Lung (tissue), 12 donors: ENCODE data around the gene SYT1. TPM values are rescaled to one million over a fixed set of nuclear protein-coding genes. Genes with fewer than 3 reads are reported as not detected.

Experiments
- ATAC-seq: fragments of 200-7000 bp; cut with Tn5 transposase; one replicate; pipeline ENCODE4 v1.9.1; 2020; ENCODE audit warnings: moderate number of reproducible peaks; ENCODE audit not compliant: insufficient read depth, low FRiP score
- DNase-seq, 3 donors: peaks; one replicate each; pipeline ENCODE4 v3.0.0-alpha.2; 2013 to 2017
- H3K27ac ChIP-seq, 2 donors: one replicate each; pipeline ENCODE4 v1.5.1; 2013; ENCODE audit warnings: mild to moderate bottlenecking in 2 of 2, moderate library complexity in 2 of 2, control low read depth in 1 of 2, inconsistent platforms in 1 of 2, low read depth in 1 of 2, low read length in 1 of 2
- H3K27me3 ChIP-seq, 3 donors: one replicate each; pipeline ENCODE4 v1.5.1; 2013; ENCODE audit warnings: low read length in 2 of 3; ENCODE audit not compliant: control insufficient read depth in 3 of 3, insufficient read depth in 3 of 3
- H3K36me3 ChIP-seq, 4 donors: one replicate each; pipeline ENCODE4 v1.5.1; 2013; ENCODE audit warnings: low read length in 4 of 4, mild to moderate bottlenecking in 1 of 4, moderate library complexity in 1 of 4; ENCODE audit not compliant: control insufficient read depth in 4 of 4, insufficient read depth in 4 of 4
- H3K4me1 ChIP-seq, 5 donors: one replicate each; pipeline ENCODE4 v1.5.1; 2013; ENCODE audit warnings: low read length in 5 of 5, mild to moderate bottlenecking in 2 of 5, moderate library complexity in 1 of 5; ENCODE audit not compliant: control insufficient read depth in 5 of 5, insufficient read depth in 5 of 5
- H3K4me3 ChIP-seq: one replicate; pipeline ENCODE4 v1.5.1; 2013; ENCODE audit warnings: mild to moderate bottlenecking, control low read depth, moderate library complexity
- H3K9ac ChIP-seq, 2 donors: one replicate each; pipeline ENCODE4 v1.5.1; 2013; ENCODE audit warnings: low read length in 2 of 2, control low read depth in 1 of 2; ENCODE audit not compliant: insufficient read depth in 1 of 2
- H3K9me3 ChIP-seq, 4 donors: one replicate each; pipeline ENCODE4 v1.5.1; 2013; ENCODE audit warnings: low read length in 3 of 4, mild to moderate bottlenecking in 1 of 4, moderate library complexity in 1 of 4; ENCODE audit not compliant: control insufficient read depth in 4 of 4, insufficient read depth in 3 of 4
- WGBS, 2 donors: extraction: QIAGEN DNeasy Blood & Tissue Kit; methylation state at CpG; one replicate each; pipeline ENCODE4 v1.1.7; 2013; 5-methylcytosine and 5-hydroxymethylcytosine counted together
- polyA plus RNA-seq, 2 donors: library from polyadenylated mRNA; stranded (reverse); fragments of 200-250 nt; gene quantifications; one replicate each; pipeline ENCODE4 v1.2.1, GENCODE V29; 2013
- total RNA-seq, 2 donors: library from RNA; depleted of rRNA in 1 of 2; stranded (reverse); fragments of >200 nt in 1 of 2; gene quantifications; one replicate each; pipeline ENCODE4 v1.2.1, GENCODE V29; 2014 to 2021
- TF ChIP-seq, protein P1 (sequence below): IDR thresholded peaks from 2 replicates; pipeline ENCODE4 v1.5.1; 2012; ENCODE audit warnings: mild to moderate bottlenecking; ENCODE audit errors: control extremely low read depth, extremely low read depth
- donor health status: control.
- donor health status: control.
- donor health status: Bipolar disorder and iron deficiency.
- donor health status: healthy.
- donor health status: DM: yes; HTN: yes; CAD: no.

The SYT1 gene
- total and polyA plus RNA-seq, 4 donors, result 0.05 to 3.2 (median 0.46) TPM

DNA sequence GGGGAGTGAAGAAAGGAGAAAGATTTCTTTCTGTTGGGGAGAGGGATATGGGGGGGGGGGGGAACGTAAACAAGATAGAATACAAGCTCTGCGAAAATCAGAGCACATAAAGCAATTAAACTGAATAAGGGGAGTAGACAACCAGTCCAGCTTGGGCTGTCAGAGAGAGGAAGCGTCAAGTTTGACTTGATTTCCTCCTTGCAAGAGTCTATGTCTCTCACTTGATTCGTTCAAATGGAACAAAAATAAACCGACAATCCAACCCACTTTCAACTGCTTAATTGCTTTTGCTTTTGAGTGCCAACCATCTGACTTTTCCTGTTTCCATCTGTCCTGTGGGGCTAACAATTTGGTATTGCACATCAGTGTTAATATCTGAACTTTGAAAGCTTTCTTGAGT lies 942 bp downstream of the SYT1 start:
- WGBS, 2 donors, result 11 to 14% methylated on average over 5 of the region's 5 CpGs
- no peak for ATAC-seq
- H3K4me3 ChIP-seq, result no peak overlapping the region
- peaks cover 0 to 3% (median 0%) of the 10 kb centered on the region in 4 donors for H3K9me3 ChIP-seq
- H3K4me1 ChIP-seq, result peaks cover 0 to 15% (median 3%) of the 10 kb centered on the region in 5 donors
- TF ChIP-seq, protein P1, sequence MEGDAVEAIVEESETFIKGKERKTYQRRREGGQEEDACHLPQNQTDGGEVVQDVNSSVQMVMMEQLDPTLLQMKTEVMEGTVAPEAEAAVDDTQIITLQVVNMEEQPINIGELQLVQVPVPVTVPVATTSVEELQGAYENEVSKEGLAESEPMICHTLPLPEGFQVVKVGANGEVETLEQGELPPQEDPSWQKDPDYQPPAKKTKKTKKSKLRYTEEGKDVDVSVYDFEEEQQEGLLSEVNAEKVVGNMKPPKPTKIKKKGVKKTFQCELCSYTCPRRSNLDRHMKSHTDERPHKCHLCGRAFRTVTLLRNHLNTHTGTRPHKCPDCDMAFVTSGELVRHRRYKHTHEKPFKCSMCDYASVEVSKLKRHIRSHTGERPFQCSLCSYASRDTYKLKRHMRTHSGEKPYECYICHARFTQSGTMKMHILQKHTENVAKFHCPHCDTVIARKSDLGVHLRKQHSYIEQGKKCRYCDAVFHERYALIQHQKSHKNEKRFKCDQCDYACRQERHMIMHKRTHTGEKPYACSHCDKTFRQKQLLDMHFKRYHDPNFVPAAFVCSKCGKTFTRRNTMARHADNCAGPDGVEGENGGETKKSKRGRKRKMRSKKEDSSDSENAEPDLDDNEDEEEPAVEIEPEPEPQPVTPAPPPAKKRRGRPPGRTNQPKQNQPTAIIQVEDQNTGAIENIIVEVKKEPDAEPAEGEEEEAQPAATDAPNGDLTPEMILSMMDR, result no peak
- no peaks in the 10 kb centered on the region for H3K36me3 ChIP-seq
- no peak overlapping the region for H3K9ac ChIP-seq
- DNase-seq, result peak in 2 of 3 donors; percentile 14 to 20
- no peak overlapping the region for H3K27ac ChIP-seq
- peaks cover 0 to 48% (median 2%) of the 10 kb centered on the region in 3 donors for H3K27me3 ChIP-seq

DNA sequence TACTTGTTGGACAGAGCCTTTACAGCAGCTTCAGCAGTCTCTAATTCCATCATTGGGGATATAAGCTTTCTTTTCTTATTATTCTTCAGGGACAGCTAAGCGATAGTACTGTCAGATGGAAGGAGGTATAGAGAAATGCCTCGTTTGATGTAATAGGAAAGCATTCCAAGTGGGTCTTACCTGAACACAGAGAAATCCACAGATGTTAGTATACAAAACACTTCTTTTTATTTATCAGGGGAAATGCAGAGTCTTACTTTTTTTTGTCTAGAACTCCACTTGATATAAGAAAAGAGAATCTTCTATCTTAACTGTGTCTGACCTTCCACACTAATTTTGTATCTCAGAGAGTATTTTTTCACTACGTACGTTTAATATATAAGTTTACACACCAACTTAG lies 1.9 kb downstream of the SYT1 start:
- H3K9ac ChIP-seq, result no peak overlapping the region
- ATAC-seq (no peak), DNase-seq (no peak)
- H3K4me3 ChIP-seq, result no peak overlapping the region
- WGBS, 2 donors, result 86 to 91% methylated on average over 4 of the region's 4 CpGs
- TF ChIP-seq, protein P1, result no peak
- H3K27ac ChIP-seq, result no peak overlapping the region
- peaks cover 0 to 25% (median 6%) of the 10 kb centered on the region in 5 donors for H3K4me1 ChIP-seq
- H3K27me3 ChIP-seq, result peaks cover 0 to 47% (median 2%) of the 10 kb centered on the region in 3 donors
- no peaks in the 10 kb centered on the region for H3K36me3 ChIP-seq
- H3K9me3 ChIP-seq, result peaks cover 0 to 3% (median 0%) of the 10 kb centered on the region in 4 donors

DNA sequence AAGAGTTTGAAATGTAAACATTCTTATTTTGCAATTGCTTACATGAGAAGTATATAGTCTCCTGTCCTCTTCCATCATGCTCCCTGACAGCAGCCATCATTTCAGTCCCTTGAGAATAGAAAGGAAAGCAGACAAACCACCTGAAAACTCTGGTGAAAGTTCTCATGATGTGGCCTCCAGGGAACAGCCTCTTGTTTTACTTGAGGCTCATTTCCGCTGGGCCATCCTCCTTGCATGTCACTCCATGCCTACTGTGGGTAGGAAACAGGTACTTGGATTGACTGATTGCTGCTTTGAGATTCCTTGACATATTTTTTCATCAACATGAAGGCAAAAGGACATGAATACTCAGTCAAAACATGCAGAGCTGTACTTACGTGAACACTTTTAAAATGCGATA lies 6.0 kb downstream of the SYT1 start:
- ATAC-seq (no peak), DNase-seq (no peak)
- peak overlapping the region in 1 of 2 donors; percentile 43 for H3K9ac ChIP-seq
- H3K4me1 ChIP-seq, result peaks cover 0 to 20% (median 0%) of the 10 kb centered on the region in 5 donors
- H3K9me3 ChIP-seq, result no peaks in the 10 kb centered on the region
- 92 to 94% methylated on average over 3 of the region's 3 CpGs for WGBS, 2 donors
- no peak overlapping the region for H3K4me3 ChIP-seq
- no peaks in the 10 kb centered on the region for H3K36me3 ChIP-seq
- peaks cover 0 to 11% (median 0%) of the 10 kb centered on the region in 3 donors for H3K27me3 ChIP-seq
- H3K27ac ChIP-seq, result no peak overlapping the region
- TF ChIP-seq, protein P1, result no peak

DNA sequence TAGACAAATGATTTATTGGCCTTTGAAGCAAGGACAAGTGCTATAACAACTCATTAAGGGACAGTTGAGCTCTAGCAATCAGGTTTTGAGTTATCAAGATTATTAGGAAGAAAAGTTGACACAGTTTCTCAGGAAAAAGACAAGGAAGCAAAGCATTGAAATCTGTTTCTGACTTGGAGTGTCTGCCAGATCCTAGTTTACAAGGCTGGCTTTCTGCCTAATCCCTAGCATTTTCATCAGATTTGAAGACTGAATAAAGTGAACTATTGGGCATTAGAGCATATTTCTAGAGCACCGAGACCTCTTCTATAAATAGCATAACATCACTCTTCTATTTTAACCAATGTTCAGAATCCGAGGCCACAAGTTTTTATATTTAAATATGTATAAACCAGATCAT lies 7.0 kb downstream of the SYT1 start:
- Histone ChIP-seq H3K9me3 (no peaks in the 10 kb centered on the region), H3K36me3 (no peaks in the 10 kb centered on the region), H3K4me3 (no peak overlapping the region), H3K27ac (no peak overlapping the region), H3K27me3 (peaks cover 0 to 5% (median 0%) of the 10 kb centered on the region in 3 donors), H3K9ac (no peak overlapping the region), H3K4me1 (peaks cover 0 to 20% (median 0%) of the 10 kb centered on the region in 5 donors)
- peak in 2 of 3 donors; percentile 69 to 76 for DNase-seq
- no peak for ATAC-seq
- TF ChIP-seq, protein P1, result no peak
- WGBS, 2 donors, result 57 to 63% methylated on average over 2 of the region's 2 CpGs
